Activated naive CD8-positive, alpha-beta T cell treated with anti-CD3 and anti-CD28 coated beads, Interleukin-2, amount 50 U/mL, for 24 hours (primary cell): ENCODE measurements around the gene HSPBP1.

ENCODE experiments used
- ATAC-seq: fragments of 150-1000 bp; cut with Tn5 transposase; one replicate; pipeline ENCODE4 v1.10.0; 2021
- DNase-seq: peaks from one replicate; pipeline ENCODE4 v3.0.0; 2021
- H3K27ac Mint-ChIP-seq: one replicate; pipeline ENCODE4 v1.8.0; 2021; ENCODE audit warnings: mild to moderate bottlenecking, mixed read lengths
- H3K27me3 Mint-ChIP-seq: one replicate; pipeline ENCODE4 v1.8.0; 2021; ENCODE audit warnings: mixed read lengths
- H3K36me3 Mint-ChIP-seq: one replicate; pipeline ENCODE4 v1.8.0; 2021; ENCODE audit warnings: low read depth, mixed read lengths
- H3K4me1 Mint-ChIP-seq: one replicate; pipeline ENCODE4 v1.8.0; 2021; ENCODE audit warnings: mixed read lengths
- H3K4me3 Mint-ChIP-seq: one replicate; pipeline ENCODE4 v1.8.0; 2021; ENCODE audit warnings: mild to moderate bottlenecking, moderate library complexity, mixed read lengths
- H3K9me3 Mint-ChIP-seq: one replicate; pipeline ENCODE4 v1.8.0; 2021; ENCODE audit warnings: mixed read lengths

Gene HSPBP1

GRCh38 chr19:55220525-55220924, 59.4 kb downstream of the HSPBP1 start:
- H3K27me3 Mint-ChIP-seq, result peaks cover 8% of the 10 kb centered on the region
- DNase-seq (no peak), ATAC-seq (no peak)
- H3K36me3 Mint-ChIP-seq, result peaks cover 18% of the 10 kb centered on the region
- H3K4me3 Mint-ChIP-seq, result no peak overlapping the region
- H3K4me1 Mint-ChIP-seq, result peaks cover 16% of the 10 kb centered on the region
- peaks cover 9% of the 10 kb centered on the region for H3K9me3 Mint-ChIP-seq
- H3K27ac Mint-ChIP-seq, result no peak overlapping the region

DNA sequence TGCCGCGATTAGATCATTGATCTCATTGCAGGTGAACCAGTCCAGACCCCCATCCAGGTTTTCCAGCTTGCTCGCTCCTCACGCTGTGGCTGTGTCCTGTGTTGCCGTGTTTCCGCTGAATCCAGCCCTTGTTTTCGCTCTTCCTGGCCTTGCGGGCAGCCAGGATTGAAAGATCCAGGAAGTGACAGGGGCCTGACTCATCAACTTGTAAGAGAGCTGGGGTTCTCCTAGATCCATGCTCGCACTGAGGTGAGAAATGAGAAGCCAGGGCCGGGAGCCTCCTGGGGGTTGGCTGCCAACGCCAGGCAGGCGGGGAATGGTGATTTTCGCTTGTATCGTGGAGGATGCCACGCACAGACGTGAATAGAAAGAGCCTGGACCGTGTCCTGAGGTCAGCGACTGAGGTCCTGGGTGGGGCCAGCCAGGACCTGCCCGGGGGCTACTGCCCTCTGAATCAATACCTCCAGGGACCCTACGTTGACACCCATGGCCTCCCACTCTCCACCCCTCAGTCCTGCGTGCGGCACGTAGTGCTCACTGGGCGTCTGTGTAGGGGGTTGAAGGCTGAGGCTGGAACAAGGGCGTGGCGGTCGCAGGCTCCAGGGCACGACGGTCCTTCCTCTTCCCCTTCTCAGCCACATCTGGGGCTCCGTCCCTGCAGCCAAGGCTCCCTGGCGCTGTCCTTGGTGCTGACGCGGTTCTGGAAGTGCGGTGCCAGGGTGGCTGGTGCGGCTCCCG, 63.3 kb downstream of the HSPBP1 start:
- ATAC-seq (peak; percentile 87), DNase-seq (peak; percentile 58)
- H3K36me3 Mint-ChIP-seq, result peaks cover 18% of the 10 kb centered on the region
- peaks cover 16% of the 10 kb centered on the region for H3K4me1 Mint-ChIP-seq
- H3K27me3 Mint-ChIP-seq, result peaks cover 21% of the 10 kb centered on the region
- H3K4me3 Mint-ChIP-seq, result peak overlapping the region; percentile 58
- peak overlapping the region; percentile 60 for H3K27ac Mint-ChIP-seq
- H3K9me3 Mint-ChIP-seq, result peaks cover 21% of the 10 kb centered on the region

DNA sequence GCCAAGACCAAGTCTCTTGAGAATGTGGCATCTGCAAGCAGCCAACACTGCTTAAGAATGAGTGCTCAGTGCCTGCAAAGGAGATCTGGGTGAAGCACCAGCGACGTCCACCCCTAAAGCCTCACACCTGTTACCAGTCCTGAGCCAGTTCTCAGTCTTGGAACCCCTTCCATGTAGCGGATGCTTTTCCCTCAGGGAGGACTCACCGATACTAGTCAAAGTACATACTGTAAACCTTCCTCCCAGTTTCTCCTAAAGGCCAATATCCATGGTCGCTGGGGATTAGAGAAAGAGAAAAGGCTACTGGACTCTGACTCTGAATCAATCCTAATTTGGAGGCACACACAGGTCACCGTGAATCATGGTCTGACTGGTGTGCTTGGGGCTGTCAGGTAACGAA, 66.4 kb downstream of the HSPBP1 start:
- peaks cover 15% of the 10 kb centered on the region for H3K4me1 Mint-ChIP-seq
- peaks cover 3% of the 10 kb centered on the region for H3K36me3 Mint-ChIP-seq
- H3K27ac Mint-ChIP-seq, result no peak overlapping the region
- peaks cover 18% of the 10 kb centered on the region for H3K9me3 Mint-ChIP-seq
- no peak overlapping the region for H3K4me3 Mint-ChIP-seq
- H3K27me3 Mint-ChIP-seq, result peaks cover 27% of the 10 kb centered on the region
- no peak for ATAC-seq
- no peak for DNase-seq

DNA sequence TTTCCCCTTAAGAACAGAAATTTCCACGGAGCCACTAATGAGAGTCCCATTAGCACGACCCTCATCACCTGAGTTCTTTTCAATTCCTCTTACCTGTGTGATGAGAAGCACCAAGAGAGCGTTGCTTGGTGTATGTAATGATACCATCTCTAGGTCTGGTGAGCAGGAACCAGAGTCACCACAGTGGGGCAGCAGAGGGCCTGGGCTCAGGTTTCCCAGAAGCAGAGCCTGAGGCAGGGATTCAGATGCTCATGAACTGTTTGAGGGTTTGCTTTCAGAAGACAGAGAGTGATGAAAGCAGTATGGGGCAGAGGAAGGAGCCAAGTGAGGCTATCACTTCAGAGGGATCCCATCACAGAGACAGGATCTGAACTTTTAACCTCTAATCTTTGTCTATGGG, 67.5 kb downstream of the HSPBP1 start:
- H3K36me3 Mint-ChIP-seq, result peaks cover 3% of the 10 kb centered on the region
- DNase-seq (peak; percentile 63), ATAC-seq (no peak)
- H3K4me1 Mint-ChIP-seq, result peaks cover 12% of the 10 kb centered on the region
- H3K27me3 Mint-ChIP-seq, result peaks cover 27% of the 10 kb centered on the region
- peaks cover 18% of the 10 kb centered on the region for H3K9me3 Mint-ChIP-seq
- H3K4me3 Mint-ChIP-seq, result no peak overlapping the region
- H3K27ac Mint-ChIP-seq, result no peak overlapping the region
